ENCODE data around the gene TBCA. TPM values are rescaled to one million over a fixed set of nuclear protein-coding genes. Genes with fewer than 3 reads are reported as not detected.

Gene TBCA
- total RNA-seq, 1 experiment from 2014 or later = 317 TPM

DNA sequence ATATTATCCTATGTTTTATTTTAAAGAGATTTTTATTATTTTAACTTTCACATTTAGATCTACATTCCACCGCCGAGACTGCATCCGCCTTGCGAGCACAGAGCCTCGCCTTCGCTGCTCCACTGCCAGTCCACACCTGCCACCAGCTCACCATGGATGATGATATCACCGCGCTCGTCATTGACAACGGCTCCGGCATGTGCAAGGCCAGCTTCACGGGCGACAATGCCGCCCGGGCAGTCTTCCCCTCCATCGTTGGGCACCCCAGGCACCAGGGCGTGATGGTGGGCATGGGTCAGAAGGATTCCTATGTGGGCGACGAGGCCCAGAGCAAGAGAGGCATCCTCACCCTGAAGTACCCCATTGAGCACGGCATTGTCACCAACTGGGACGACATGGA lies 8.6 kb upstream of the TBCA start:
- no peaks in the 10 kb centered on the region for H3K9me2 ChIP-seq (ENCODE audit: insufficient read depth)
- no peaks in the 10 kb centered on the region for H3K79me2 ChIP-seq (ENCODE audit: insufficient read depth, low read length)
- no TSS peak for BruUV-seq (replicated peaks)
- no peaks in the 10 kb centered on the region for H3K9me3 ChIP-seq (ENCODE audit: control insufficient read depth in 1 of 2, insufficient read depth in 1 of 2, low read depth in 1 of 2, low read length in 2 of 2)
- DNase-seq (ENCODE audit: low read depth, low spot score) = no peak
- H3K36me3 ChIP-seq (ENCODE audit: control insufficient read depth in 1 of 2, insufficient read depth in 2 of 2, low read length in 2 of 2) = no peaks in the 10 kb centered on the region
- ATAC-seq = no peak
- no peaks in the 10 kb centered on the region for H3K27me3 ChIP-seq (ENCODE audit: insufficient read depth, low read length)
- POLR2A ChIA-PET = no interaction called here
- H3K4me2 ChIP-seq (ENCODE audit: low read length) = no peak overlapping the region
- RAD21 ChIA-PET (ENCODE audit: low non-redundant PET in 1 of 2, low total read pairs in 2 of 2, uncharacterized antibody in 2 of 2, unreplicated experiment in 2 of 2) = no interaction called here
- H3K4me1 ChIP-seq (ENCODE audit: control insufficient read depth in 1 of 2, insufficient read depth in 2 of 2, low read length in 2 of 2) = no peaks in the 10 kb centered on the region
- H3K9ac ChIP-seq (ENCODE audit: low read length) = no peak overlapping the region
- H3K27ac ChIP-seq (ENCODE audit: low read depth, low read length) = no peak overlapping the region
- H2AFZ ChIP-seq (ENCODE audit: low read depth, low read length, poor library complexity, severe bottlenecking) = no peak overlapping the region
- CTCF ChIA-PET = no interaction called here
- H4K20me1 ChIP-seq (ENCODE audit: insufficient read depth) = no peaks in the 10 kb centered on the region
- H3K4me3 ChIP-seq (replicated peaks in 1 of 2; ENCODE audit: low read depth in 1 of 2, low read length in 2 of 2) = no peak overlapping the region
- no peak for TF ChIP-seq POLR2AphosphoS5 (IDR thresholded peaks at IDR 0.05; ENCODE audit: low read depth, low read length)
- no peak for TF ChIP-seq JUND (IDR thresholded peaks at IDR 0.05)
- intact Hi-C loops (cut with micrococcal nuclease) = no loop called here

DNA sequence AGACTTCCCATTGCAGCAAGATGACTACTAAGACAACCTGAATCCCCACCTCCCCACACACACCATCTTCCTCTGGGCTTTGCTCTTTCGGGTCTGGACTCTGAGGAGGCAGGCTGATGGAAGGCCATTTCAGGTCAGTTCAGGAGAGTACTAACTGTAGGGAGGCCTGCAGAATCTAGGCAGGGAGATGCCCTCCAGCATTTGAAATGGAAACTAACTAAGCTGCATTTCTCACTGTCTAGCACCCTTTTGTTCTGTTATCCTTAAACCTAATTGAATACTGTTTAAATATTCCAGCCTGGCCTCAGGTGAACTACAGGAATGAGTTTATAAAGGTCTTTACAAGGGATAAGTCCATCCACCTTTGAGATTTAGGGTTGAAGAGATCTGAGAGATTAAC lies 4.9 kb upstream of the TBCA start:
- RAD21 ChIA-PET (ENCODE audit: low non-redundant PET in 1 of 2, low total read pairs in 2 of 2, uncharacterized antibody in 2 of 2, unreplicated experiment in 2 of 2) = no interaction called here
- intact Hi-C loops (cut with micrococcal nuclease) = no loop called here

More for the DNA sequence above, 4.9 kb upstream of the TBCA start:
- Histone ChIP-seq H3K79me2 (ENCODE audit: insufficient read depth, low read length) (no peaks in the 10 kb centered on the region; the same call in 1 of the 2 replicates), H3K4me3 (replicated peaks in 1 of 2; ENCODE audit: low read depth in 1 of 2, low read length in 2 of 2) (no peak overlapping the region), H3K9me3 (ENCODE audit: control insufficient read depth in 1 of 2, insufficient read depth in 1 of 2, low read depth in 1 of 2, low read length in 2 of 2) (no peaks in the 10 kb centered on the region), H3K27ac (ENCODE audit: low read depth, low read length) (no peak overlapping the region), H3K4me1 (ENCODE audit: control insufficient read depth in 1 of 2, insufficient read depth in 2 of 2, low read length in 2 of 2) (peaks cover 4 to 18% of the 10 kb centered on the region in 2 experiments; a peak in 3 of 4 replicates), H4K20me1 (ENCODE audit: insufficient read depth) (no peaks in the 10 kb centered on the region), H3K4me2 (ENCODE audit: low read length) (no peak overlapping the region), H2AFZ (ENCODE audit: low read depth, low read length, poor library complexity, severe bottlenecking) (no peak overlapping the region), H3K27me3 (ENCODE audit: insufficient read depth, low read length) (no peaks in the 10 kb centered on the region), H3K9me2 (ENCODE audit: insufficient read depth) (no peaks in the 10 kb centered on the region), H3K9ac (ENCODE audit: low read length) (no peak overlapping the region), H3K36me3 (ENCODE audit: control insufficient read depth in 1 of 2, insufficient read depth in 2 of 2, low read length in 2 of 2) (no peaks in the 10 kb centered on the region)
- POLR2A ChIA-PET = no interaction called here
- CTCF ChIA-PET = no interaction called here
- TF ChIP-seq SP1 (IDR thresholded peaks at IDR 0.05; ENCODE audit: low read depth) (no peak), ZBTB33 (IDR thresholded peaks at IDR 0.05; ENCODE audit: extremely low read depth, insufficient replicate concordance, low read length) (no peak), CEBPB (IDR thresholded peaks at IDR 0.05; ENCODE audit: low read depth) (no peak), RAD21 (IDR thresholded peaks at IDR 0.05; ENCODE audit: low read depth) (no peak), YY1 (IDR thresholded peaks at IDR 0.05; ENCODE audit: extremely low read depth, insufficient replicate concordance, low read depth, low read length) (no peak), POLR2A (IDR thresholded peaks at IDR 0.05; ENCODE audit: borderline replicate concordance, extremely low read depth, insufficient read depth, insufficient read length) (no peak), ELF1 (IDR thresholded peaks at IDR 0.05; ENCODE audit: borderline replicate concordance, low read depth) (no peak), ZNF274 (IDR thresholded peaks at IDR 0.05; ENCODE audit: low read depth, low read length) (no peak), ZFX (IDR thresholded peaks at IDR 0.05) (no peak), EZH2 (IDR thresholded peaks at IDR 0.05) (no peak), EGR1 (IDR thresholded peaks at IDR 0.05; ENCODE audit: low read depth) (no peak)
- TF ChIP-seq, protein P1, sequence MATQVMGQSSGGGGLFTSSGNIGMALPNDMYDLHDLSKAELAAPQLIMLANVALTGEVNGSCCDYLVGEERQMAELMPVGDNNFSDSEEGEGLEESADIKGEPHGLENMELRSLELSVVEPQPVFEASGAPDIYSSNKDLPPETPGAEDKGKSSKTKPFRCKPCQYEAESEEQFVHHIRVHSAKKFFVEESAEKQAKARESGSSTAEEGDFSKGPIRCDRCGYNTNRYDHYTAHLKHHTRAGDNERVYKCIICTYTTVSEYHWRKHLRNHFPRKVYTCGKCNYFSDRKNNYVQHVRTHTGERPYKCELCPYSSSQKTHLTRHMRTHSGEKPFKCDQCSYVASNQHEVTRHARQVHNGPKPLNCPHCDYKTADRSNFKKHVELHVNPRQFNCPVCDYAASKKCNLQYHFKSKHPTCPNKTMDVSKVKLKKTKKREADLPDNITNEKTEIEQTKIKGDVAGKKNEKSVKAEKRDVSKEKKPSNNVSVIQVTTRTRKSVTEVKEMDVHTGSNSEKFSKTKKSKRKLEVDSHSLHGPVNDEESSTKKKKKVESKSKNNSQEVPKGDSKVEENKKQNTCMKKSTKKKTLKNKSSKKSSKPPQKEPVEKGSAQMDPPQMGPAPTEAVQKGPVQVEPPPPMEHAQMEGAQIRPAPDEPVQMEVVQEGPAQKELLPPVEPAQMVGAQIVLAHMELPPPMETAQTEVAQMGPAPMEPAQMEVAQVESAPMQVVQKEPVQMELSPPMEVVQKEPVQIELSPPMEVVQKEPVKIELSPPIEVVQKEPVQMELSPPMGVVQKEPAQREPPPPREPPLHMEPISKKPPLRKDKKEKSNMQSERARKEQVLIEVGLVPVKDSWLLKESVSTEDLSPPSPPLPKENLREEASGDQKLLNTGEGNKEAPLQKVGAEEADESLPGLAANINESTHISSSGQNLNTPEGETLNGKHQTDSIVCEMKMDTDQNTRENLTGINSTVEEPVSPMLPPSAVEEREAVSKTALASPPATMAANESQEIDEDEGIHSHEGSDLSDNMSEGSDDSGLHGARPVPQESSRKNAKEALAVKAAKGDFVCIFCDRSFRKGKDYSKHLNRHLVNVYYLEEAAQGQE (IDR thresholded peaks at IDR 0.05; ENCODE audit: low read depth) = no peak
- no TSS peak for BruUV-seq (replicated peaks)
- ATAC-seq = no peak
- no peak for DNase-seq (ENCODE audit: low read depth, low spot score)

Data from HCT116 (cell line).